HepG2 (cell line): ENCODE results near the gene BTBD19. TPM values are rescaled to one million over a fixed set of nuclear protein-coding genes. Genes with fewer than 3 reads are reported as not detected.

Experiments used
- CBX5 ChIP-seq: sonication (generic); formaldehyde crosslinking; IDR thresholded peaks from 2 replicates; pipeline ENCODE4 v1.4.0; 2020; ENCODE audit warnings: missing genetic modification reagents, borderline replicate concordance
- CHCHD3 ChIP-seq: sonication (generic); formaldehyde crosslinking; IDR thresholded peaks from 2 replicates; pipeline ENCODE4 v1.8.0; 2022; ENCODE audit warnings: mild to moderate bottlenecking, missing genetic modification reagents, moderate library complexity
- KDM6A ChIP-seq: IDR thresholded peaks from 2 replicates; pipeline ENCODE4 v1.6.1; 2016; ENCODE audit warnings: low read depth
- KLF16 ChIP-seq, 2 experiments: sonication (generic) in 1 of 2; formaldehyde crosslinking in 1 of 2; IDR thresholded peaks; 2 replicates each; pipeline versions ENCODE4 v1.6.1 to v1.8.0; 2016 to 2023; ENCODE audit warnings: missing genetic modification reagents in 2 of 2, missing compliant biosample characterization in 1 of 2
- NFE2L1 ChIP-seq: sonication (generic); formaldehyde crosslinking; IDR thresholded peaks from 2 replicates; pipeline ENCODE4 v1.4.0; 2020; ENCODE audit warnings: missing genetic modification reagents, mild to moderate bottlenecking, borderline replicate concordance
- NR1H2 ChIP-seq: sonication (generic); formaldehyde crosslinking; IDR thresholded peaks from 2 replicates; pipeline ENCODE4 v1.8.1; 2022; ENCODE audit warnings: low read depth, missing genetic modification reagents, borderline replicate concordance
- NR3C1 ChIP-seq: sonication (generic); formaldehyde crosslinking; IDR thresholded peaks from 2 replicates; pipeline ENCODE4 v1.4.0; 2020; ENCODE audit warnings: missing genetic modification reagents
- TAF15 ChIP-seq: fragments of 200-400 bp; formaldehyde crosslinking; IDR thresholded peaks from one replicate; pipeline ENCODE4 v1.6.1; 2018; ENCODE audit warnings: mild to moderate bottlenecking, low read depth, low read length; ENCODE audit not compliant: poor library complexity, severe bottlenecking
- ZBTB8A ChIP-seq: sonication (generic); formaldehyde crosslinking; IDR thresholded peaks from 2 replicates; pipeline ENCODE4 v1.4.0; 2020; ENCODE audit warnings: mild to moderate bottlenecking, low read depth, missing genetic modification reagents, borderline replicate concordance
- ZFAT ChIP-seq: sonication (generic); formaldehyde crosslinking; conservative IDR thresholded peaks from 2 replicates; pipeline ENCODE4 v1.8.1; 2023; ENCODE audit warnings: missing genetic modification reagents, inconsistent platforms
- ZNF138 ChIP-seq: sonication (generic); formaldehyde crosslinking; IDR thresholded peaks from 2 replicates; pipeline ENCODE4 v1.5.0; 2020; ENCODE audit warnings: mild to moderate bottlenecking, low read depth, missing genetic modification reagents
- ZNF34 ChIP-seq: sonication (generic); formaldehyde crosslinking; IDR thresholded peaks from 2 replicates; pipeline ENCODE4 v1.4.0; 2020; ENCODE audit warnings: mild to moderate bottlenecking, missing genetic modification reagents, borderline replicate concordance
- ZNF569 ChIP-seq: sonication (generic); formaldehyde crosslinking; IDR thresholded peaks from 2 replicates; pipeline ENCODE4 v1.5.0; 2020; ENCODE audit warnings: mild to moderate bottlenecking, missing genetic modification reagents, moderate library complexity, borderline replicate concordance
- ZNF792 ChIP-seq: IDR thresholded peaks from 2 replicates; pipeline ENCODE4 v1.6.1; 2016
- ZNF841 ChIP-seq: sonication (generic); formaldehyde crosslinking; IDR thresholded peaks from 2 replicates; pipeline ENCODE4 v1.8.1; 2023; ENCODE audit warnings: missing genetic modification reagents, borderline replicate concordance
- polyA plus RNA-seq, 8 experiments: library from polyadenylated mRNA; depleted of rRNA in 3 of 8; stranded (reverse) in 7 of 8; unstranded in 1 of 8; fragments of >200 nt; fragmentation: Illumina TruSeq in 4 of 8; extraction: Trizol in 4 of 8; gene quantifications; 2 replicates each; pipeline versions ENCODE4 v1.2.1 to v1.2.3, GENCODE V29; 2011 to 2016; ENCODE audit warnings: low read depth in 4 of 8, missing spikeins in 1 of 8, mixed read lengths in 1 of 8; ENCODE audit not compliant: insufficient read depth in 1 of 8
- total RNA-seq, 5 experiments: library from RNA; depleted of rRNA; stranded (reverse); fragments of >200 nt; fragmentation: Illumina TruSeq; extraction: Trizol; gene quantifications; 2 replicates each; pipeline ENCODE4 v1.2.3, GENCODE V29; 2016; ENCODE audit warnings: low read depth in 1 of 5
- TF ChIP-seq, protein P1 (sequence below), 2 experiments: sonication (generic) in 1 of 2; formaldehyde crosslinking in 1 of 2; IDR thresholded peaks; 2 replicates each; pipeline versions ENCODE4 v1.4.0 to v1.6.1; 2016 to 2020; ENCODE audit warnings: borderline replicate concordance in 1 of 2, low read depth in 1 of 2, mild to moderate bottlenecking in 1 of 2, missing genetic modification reagents in 1 of 2
- TF ChIP-seq, protein P2 (sequence below): sonication (generic); formaldehyde crosslinking; IDR thresholded peaks from 2 replicates; pipeline ENCODE4 v1.5.1; 2020; ENCODE audit warnings: mild to moderate bottlenecking, missing genetic modification reagents, moderate library complexity
- TF ChIP-seq, protein P3 (sequence below): sonication (generic); formaldehyde crosslinking; IDR thresholded peaks from 2 replicates; pipeline ENCODE4 v1.4.0; 2020; ENCODE audit warnings: missing genetic modification reagents

The BTBD19 gene
- total and polyA plus RNA-seq, 2 of the 13 experiments (the other 11 are each of a cell fraction or from before 2014, with no cell fraction given) = 2.7 to 6.7 TPM

DNA sequence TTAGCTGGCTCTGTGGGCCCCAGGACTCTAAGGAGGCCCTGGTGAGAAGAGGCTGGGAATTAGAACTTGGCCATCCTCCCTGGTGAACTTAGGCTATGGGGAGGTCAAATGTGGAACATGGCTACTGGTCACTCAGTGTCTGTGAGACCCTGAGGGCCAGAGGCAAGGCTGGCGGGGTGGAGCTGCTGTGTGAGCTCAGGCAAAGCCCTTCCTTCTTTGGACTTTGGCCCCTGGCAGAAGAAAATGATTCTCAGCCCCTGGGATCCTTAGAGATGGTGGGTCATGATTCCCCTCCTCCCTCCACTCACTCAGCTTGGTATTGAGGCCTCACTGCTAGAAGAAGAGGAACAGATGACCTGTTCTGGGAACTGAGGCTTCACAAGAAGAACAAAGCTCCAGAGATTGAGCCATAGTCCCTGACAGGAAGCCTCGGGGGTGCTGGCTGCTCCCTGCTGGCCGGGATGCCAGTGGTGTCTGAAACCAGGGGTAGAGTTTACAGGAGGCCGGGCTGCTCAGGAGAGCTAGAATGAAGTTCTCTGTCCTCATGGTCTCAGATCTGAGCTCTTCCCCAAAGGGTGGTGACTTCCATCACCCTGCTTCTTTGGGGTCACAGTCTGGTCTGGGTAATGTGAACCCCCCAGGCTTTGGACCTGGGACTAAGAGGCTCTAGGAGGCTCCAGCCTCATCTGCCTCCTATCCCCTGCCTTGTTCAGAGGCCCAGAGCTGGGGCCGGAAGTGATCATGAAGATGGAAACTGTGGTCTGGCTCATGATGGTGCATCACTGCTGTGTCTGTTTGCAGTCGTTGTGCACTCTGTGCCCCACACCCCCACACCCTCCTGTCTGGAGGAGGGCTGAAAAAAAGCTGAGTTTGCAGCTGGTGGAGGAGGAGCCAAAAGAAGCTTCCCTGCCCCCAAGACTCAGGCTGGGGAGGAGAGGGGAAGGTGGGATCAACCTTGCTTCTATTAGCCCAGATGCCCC, 905 bp downstream of the BTBD19 start (continued):
- TF ChIP-seq ZFAT (CRISPR knock-in tag) = no peak
- TF ChIP-seq TAF15 = no peak
- no peak for TF ChIP-seq ZNF138
- TF ChIP-seq CHCHD3 = no peak
- no peak for TF ChIP-seq ZNF569 (CRISPR knock-in tag)
- TF ChIP-seq, protein P1, sequence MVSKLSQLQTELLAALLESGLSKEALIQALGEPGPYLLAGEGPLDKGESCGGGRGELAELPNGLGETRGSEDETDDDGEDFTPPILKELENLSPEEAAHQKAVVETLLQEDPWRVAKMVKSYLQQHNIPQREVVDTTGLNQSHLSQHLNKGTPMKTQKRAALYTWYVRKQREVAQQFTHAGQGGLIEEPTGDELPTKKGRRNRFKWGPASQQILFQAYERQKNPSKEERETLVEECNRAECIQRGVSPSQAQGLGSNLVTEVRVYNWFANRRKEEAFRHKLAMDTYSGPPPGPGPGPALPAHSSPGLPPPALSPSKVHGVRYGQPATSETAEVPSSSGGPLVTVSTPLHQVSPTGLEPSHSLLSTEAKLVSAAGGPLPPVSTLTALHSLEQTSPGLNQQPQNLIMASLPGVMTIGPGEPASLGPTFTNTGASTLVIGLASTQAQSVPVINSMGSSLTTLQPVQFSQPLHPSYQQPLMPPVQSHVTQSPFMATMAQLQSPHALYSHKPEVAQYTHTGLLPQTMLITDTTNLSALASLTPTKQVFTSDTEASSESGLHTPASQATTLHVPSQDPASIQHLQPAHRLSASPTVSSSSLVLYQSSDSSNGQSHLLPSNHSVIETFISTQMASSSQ (IDR thresholded peaks at IDR 0.05; ENCODE audit: low read depth) = no peak
- TF ChIP-seq, protein P1 (CRISPR knock-in tag; IDR thresholded peaks at IDR 0.05; ENCODE audit: borderline replicate concordance) = peak; percentile 6; the same call in 1 of the 2 replicates
- no peak for TF ChIP-seq NR1H2
- TF ChIP-seq, protein P2, sequence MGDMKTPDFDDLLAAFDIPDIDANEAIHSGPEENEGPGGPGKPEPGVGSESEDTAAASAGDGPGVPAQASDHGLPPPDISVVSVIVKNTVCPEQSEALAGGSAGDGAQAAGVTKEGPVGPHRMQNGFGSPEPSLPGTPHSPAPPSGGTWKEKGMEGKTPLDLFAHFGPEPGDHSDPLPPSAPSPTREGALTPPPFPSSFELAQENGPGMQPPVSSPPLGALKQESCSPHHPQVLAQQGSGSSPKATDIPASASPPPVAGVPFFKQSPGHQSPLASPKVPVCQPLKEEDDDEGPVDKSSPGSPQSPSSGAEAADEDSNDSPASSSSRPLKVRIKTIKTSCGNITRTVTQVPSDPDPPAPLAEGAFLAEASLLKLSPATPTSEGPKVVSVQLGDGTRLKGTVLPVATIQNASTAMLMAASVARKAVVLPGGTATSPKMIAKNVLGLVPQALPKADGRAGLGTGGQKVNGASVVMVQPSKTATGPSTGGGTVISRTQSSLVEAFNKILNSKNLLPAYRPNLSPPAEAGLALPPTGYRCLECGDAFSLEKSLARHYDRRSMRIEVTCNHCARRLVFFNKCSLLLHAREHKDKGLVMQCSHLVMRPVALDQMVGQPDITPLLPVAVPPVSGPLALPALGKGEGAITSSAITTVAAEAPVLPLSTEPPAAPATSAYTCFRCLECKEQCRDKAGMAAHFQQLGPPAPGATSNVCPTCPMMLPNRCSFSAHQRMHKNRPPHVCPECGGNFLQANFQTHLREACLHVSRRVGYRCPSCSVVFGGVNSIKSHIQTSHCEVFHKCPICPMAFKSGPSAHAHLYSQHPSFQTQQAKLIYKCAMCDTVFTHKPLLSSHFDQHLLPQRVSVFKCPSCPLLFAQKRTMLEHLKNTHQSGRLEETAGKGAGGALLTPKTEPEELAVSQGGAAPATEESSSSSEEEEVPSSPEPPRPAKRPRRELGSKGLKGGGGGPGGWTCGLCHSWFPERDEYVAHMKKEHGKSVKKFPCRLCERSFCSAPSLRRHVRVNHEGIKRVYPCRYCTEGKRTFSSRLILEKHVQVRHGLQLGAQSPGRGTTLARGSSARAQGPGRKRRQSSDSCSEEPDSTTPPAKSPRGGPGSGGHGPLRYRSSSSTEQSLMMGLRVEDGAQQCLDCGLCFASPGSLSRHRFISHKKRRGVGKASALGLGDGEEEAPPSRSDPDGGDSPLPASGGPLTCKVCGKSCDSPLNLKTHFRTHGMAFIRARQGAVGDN = peak; percentile 63
- TF ChIP-seq NFE2L1 (CRISPR knock-in tag) = no peak
- TF ChIP-seq NR3C1 (CRISPR knock-in tag) = no peak
- no peak for TF ChIP-seq KLF16 (CRISPR knock-in tag; IDR thresholded peaks at IDR 0.05)
- TF ChIP-seq KDM6A (CRISPR knock-in tag) = no peak
- no peak for TF ChIP-seq ZNF841
- TF ChIP-seq ZNF34 (CRISPR knock-in tag) = no peak
- 0 out of 2 replicates have a peak, but pooled peaks have one; percentile 11 for TF ChIP-seq CBX5 (CRISPR knock-in tag)
- TF ChIP-seq ZNF792 = no peak
- TF ChIP-seq, protein P3, sequence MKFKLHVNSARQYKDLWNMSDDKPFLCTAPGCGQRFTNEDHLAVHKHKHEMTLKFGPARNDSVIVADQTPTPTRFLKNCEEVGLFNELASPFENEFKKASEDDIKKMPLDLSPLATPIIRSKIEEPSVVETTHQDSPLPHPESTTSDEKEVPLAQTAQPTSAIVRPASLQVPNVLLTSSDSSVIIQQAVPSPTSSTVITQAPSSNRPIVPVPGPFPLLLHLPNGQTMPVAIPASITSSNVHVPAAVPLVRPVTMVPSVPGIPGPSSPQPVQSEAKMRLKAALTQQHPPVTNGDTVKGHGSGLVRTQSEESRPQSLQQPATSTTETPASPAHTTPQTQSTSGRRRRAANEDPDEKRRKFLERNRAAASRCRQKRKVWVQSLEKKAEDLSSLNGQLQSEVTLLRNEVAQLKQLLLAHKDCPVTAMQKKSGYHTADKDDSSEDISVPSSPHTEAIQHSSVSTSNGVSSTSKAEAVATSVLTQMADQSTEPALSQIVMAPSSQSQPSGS = no peak
- TF ChIP-seq ZBTB8A (CRISPR knock-in tag) = no peak
